PC-3 (cell line): ENCODE measurements around the gene HDAC4. TPM values are rescaled to one million over a fixed set of nuclear protein-coding genes. Genes with fewer than 3 reads are reported as not detected.

Experiments
- ATAC-seq: fragments of 200-7000 bp; cut with Tn5 transposase; 2 replicates; pipeline ENCODE4 v1.9.1; 2020; ENCODE audit warnings: mild to moderate bottlenecking, moderate library complexity
- BruUV-seq: library from RNA; stranded (reverse); fragments of 400-500 nt; replicated peaks from 2 replicates; lab custom pipeline; 2021; lab: Mats Ljungman, UMichigan
- CTCF ChIA-PET: fragments of 300-600 bp; sonication (Branson Sonifier 250); formaldehyde crosslinking; loops from one replicate; lab custom pipeline; 2022; ENCODE audit warnings: antibody characterized with exemption; lab: Charles Lee
- POLR2A ChIA-PET: fragments of 300-600 bp; sonication (Branson Sonifier 250); formaldehyde crosslinking; loops from one replicate; lab custom pipeline; 2022; ENCODE audit warnings: antibody characterized with exemption; ENCODE audit not compliant: unreplicated experiment; lab: Charles Lee
- DNase-seq: peaks from one replicate; pipeline ENCODE4 v3.0.0-alpha.2; 2015
- H2AFZ ChIP-seq: fragments of 300-600 bp; sonication (generic); 2 replicates; pipeline ENCODE4 v1.6.0; 2016; ENCODE audit warnings: antibody characterized with exemption, low read length
- H3F3A ChIP-seq: fragments of 300-600 bp; sonication (generic); one replicate; pipeline ENCODE4 v1.6.0; 2017; ENCODE audit warnings: antibody characterized with exemption, low read length, control low read depth, mild to moderate bottlenecking; ENCODE audit not compliant: unreplicated experiment
- H3K27ac ChIP-seq: fragments of 300-600 bp; sonication (generic); 2 replicates; pipeline ENCODE4 v1.5.1; 2016; ENCODE audit warnings: mild to moderate bottlenecking, low read length
- H3K27me3 ChIP-seq: fragments of 300-600 bp; sonication (generic); 2 replicates; pipeline ENCODE4 v1.6.1; 2016; ENCODE audit warnings: low read length, mixed read lengths
- H3K36me3 ChIP-seq: fragments of 300-600 bp; sonication (generic); 2 replicates; pipeline ENCODE4 v1.6.1; 2016; ENCODE audit warnings: low read depth, mixed run types, low read length, mixed read lengths
- H3K4me1 ChIP-seq: fragments of 300-600 bp; sonication (generic); 2 replicates; pipeline ENCODE4 v1.5.1; 2016; ENCODE audit warnings: low read length; ENCODE audit not compliant: insufficient read depth
- H3K4me2 ChIP-seq: fragments of 300-600 bp; sonication (generic); 2 replicates; pipeline ENCODE4 v1.6.0; 2016; ENCODE audit warnings: low read length
- H3K4me3 ChIP-seq: fragments of 300-600 bp; sonication (generic); 2 replicates; pipeline ENCODE4 v1.5.1; 2016; ENCODE audit warnings: mild to moderate bottlenecking, low read length, mixed read lengths
- H3K79me2 ChIP-seq: fragments of 300-600 bp; sonication (generic); 2 replicates; pipeline ENCODE4 v1.6.1; 2017; ENCODE audit warnings: low read length, mixed read lengths
- H3K9ac ChIP-seq: fragments of 300-600 bp; sonication (generic); 2 replicates; pipeline ENCODE4 v1.6.0; 2016; ENCODE audit warnings: mild to moderate bottlenecking, low read length
- H3K9me2 ChIP-seq: fragments of 300-600 bp; sonication (generic); replicated peaks from 2 replicates; pipeline ENCODE4 v1.6.1; 2016; ENCODE audit warnings: mixed run types, low read length, mixed read lengths
- H3K9me3 ChIP-seq: fragments of 300-600 bp; sonication (generic); 2 replicates; pipeline ENCODE4 v1.6.1; 2016; ENCODE audit warnings: low read length, mixed read lengths
- H4K20me1 ChIP-seq: fragments of 300-600 bp; sonication (generic); 2 replicates; pipeline ENCODE4 v1.6.1; 2016; ENCODE audit warnings: low read length, mixed read lengths
- EZH2 ChIP-seq: fragments of 300-600 bp; sonication (generic); IDR thresholded peaks from one replicate; pipeline ENCODE4 v1.6.1; 2017; ENCODE audit warnings: antibody characterized with exemption, mild to moderate bottlenecking, low read length; ENCODE audit not compliant: unreplicated experiment
- EZH2phosphoT487 ChIP-seq: fragments of 300-600 bp; sonication (generic); IDR thresholded peaks from 2 replicates; pipeline ENCODE4 v1.6.1; 2018; ENCODE audit warnings: mild to moderate bottlenecking, antibody characterized with exemption, low read length, borderline replicate concordance
- intact Hi-C: fragments of 100-400 bp; cut with micrococcal nuclease; formaldehyde crosslinking; loops from 2 replicates; pipeline ENCODE4 v1.9.0; 2023
- total RNA-seq: library from RNA; depleted of rRNA; stranded (reverse); fragments of >200 nt; gene quantifications from 2 replicates; pipeline ENCODE4 v1.2.3, GENCODE V29; 2014
- TF ChIP-seq, protein P1 (sequence below): fragments of 300-600 bp; sonication (generic); conservative IDR thresholded peaks from 2 replicates; pipeline ENCODE4 v1.5.1; 2017; ENCODE audit warnings: antibody characterized with exemption, low read depth, mild to moderate bottlenecking, low read length

Gene HDAC4
- total RNA-seq, 1 experiment from 2014 or later = 8.5 TPM

DNA sequence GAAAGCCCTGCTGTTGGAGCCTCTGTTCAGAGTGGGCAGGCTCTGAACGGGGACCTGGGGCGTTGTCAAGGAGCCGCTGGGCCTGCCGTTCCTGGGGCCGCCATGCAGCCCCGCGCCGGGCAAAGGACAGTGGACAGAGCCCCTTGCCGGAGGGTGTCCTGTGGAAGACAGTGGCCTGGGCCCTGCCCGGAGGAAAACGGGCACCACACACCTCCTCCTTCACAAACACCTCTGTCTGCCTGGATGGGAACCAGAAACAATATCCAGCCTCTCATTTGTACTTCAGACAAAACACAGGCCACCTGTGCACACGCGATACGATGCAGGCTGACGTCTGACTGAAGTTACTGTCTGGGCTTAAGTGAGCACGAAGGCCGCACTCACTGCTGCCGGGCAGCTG lies 319.2 kb downstream of the HDAC4 start:
- no peak overlapping the region for H3K9ac ChIP-seq
- no peak overlapping the region for H3K4me2 ChIP-seq
- DNase-seq (no peak), ATAC-seq (no peak)
- BruUV-seq = no TSS peak
- no peaks in the 10 kb centered on the region for H4K20me1 ChIP-seq
- no peaks in the 10 kb centered on the region for H3F3A ChIP-seq
- H3K27me3 ChIP-seq = no peaks in the 10 kb centered on the region
- no peaks in the 10 kb centered on the region for H3K9me2 ChIP-seq
- H2AFZ ChIP-seq = no peak overlapping the region
- H3K4me1 ChIP-seq = no peaks in the 10 kb centered on the region
- POLR2A ChIA-PET = no interaction called here
- CTCF ChIA-PET = no interaction called here
- H3K4me3 ChIP-seq = no peak overlapping the region
- no peaks in the 10 kb centered on the region for H3K9me3 ChIP-seq
- H3K36me3 ChIP-seq = no peaks in the 10 kb centered on the region
- no peak overlapping the region for H3K27ac ChIP-seq
- intact Hi-C loops = no loop called here
- no peaks in the 10 kb centered on the region for H3K79me2 ChIP-seq
- TF ChIP-seq EZH2phosphoT487 = no peak
- TF ChIP-seq, protein P1, sequence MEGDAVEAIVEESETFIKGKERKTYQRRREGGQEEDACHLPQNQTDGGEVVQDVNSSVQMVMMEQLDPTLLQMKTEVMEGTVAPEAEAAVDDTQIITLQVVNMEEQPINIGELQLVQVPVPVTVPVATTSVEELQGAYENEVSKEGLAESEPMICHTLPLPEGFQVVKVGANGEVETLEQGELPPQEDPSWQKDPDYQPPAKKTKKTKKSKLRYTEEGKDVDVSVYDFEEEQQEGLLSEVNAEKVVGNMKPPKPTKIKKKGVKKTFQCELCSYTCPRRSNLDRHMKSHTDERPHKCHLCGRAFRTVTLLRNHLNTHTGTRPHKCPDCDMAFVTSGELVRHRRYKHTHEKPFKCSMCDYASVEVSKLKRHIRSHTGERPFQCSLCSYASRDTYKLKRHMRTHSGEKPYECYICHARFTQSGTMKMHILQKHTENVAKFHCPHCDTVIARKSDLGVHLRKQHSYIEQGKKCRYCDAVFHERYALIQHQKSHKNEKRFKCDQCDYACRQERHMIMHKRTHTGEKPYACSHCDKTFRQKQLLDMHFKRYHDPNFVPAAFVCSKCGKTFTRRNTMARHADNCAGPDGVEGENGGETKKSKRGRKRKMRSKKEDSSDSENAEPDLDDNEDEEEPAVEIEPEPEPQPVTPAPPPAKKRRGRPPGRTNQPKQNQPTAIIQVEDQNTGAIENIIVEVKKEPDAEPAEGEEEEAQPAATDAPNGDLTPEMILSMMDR = no peak
- no peak for TF ChIP-seq EZH2

DNA sequence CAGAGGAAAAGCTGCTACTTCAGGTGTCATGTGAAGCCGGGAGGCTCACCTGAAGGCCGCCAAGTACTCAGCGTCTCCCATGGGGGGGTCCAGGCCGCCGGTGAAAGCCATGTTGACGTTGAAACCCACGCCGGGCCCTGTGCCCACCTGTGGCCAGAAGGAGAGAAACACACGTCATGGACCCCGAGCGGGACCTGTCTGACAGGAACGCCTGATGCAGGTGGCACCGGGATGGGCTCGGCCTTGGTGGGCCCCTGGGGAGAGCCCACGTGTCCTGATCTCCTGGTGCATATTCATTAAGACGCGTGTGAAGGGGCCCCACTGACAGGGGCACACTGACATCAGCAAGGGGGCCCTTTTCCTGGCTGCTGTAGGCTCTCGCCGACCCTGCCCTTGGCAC lies 319.8 kb downstream of the HDAC4 start:
- POLR2A ChIA-PET = no interaction called here
- Histone ChIP-seq H2AFZ (no peak overlapping the region), H3K36me3 (no peaks in the 10 kb centered on the region), H3K79me2 (no peaks in the 10 kb centered on the region), H3K4me3 (no peak overlapping the region), H4K20me1 (no peaks in the 10 kb centered on the region), H3F3A (no peaks in the 10 kb centered on the region), H3K27me3 (no peaks in the 10 kb centered on the region), H3K9me3 (no peaks in the 10 kb centered on the region), H3K9ac (no peak overlapping the region), H3K27ac (no peak overlapping the region), H3K4me1 (no peaks in the 10 kb centered on the region), H3K9me2 (no peaks in the 10 kb centered on the region), H3K4me2 (no peak overlapping the region)
- ATAC-seq (no peak), DNase-seq (no peak)
- BruUV-seq = no TSS peak
- intact Hi-C loops = no loop called here
- TF ChIP-seq EZH2 (no peak), EZH2phosphoT487 (no peak)
- TF ChIP-seq, protein P1 = no peak
- CTCF ChIA-PET = no interaction called here

DNA sequence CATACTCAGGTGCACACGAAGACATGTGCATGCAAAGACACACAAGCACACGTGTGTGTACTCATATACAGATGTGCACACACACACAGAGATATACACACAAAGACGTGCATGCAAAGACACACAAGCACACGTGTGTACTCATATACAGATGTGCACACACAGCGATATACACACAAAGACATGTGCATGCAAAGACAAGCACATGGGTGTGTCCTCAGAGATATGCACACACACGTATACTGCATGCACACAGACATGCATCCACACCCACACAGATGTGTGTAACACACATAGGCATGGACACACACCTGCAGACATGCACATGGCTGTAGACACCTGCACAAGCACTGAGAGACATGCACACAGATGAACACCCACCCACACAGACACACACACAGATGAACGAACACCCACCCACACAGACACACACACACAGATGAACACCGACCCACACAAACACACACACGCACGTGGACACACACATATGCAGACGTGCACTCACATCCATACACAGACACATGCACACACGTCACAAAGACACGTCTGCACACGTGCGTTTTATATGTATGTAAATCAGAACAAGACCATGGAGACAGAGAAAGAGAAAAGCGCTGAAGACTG lies 321.0 kb downstream of the HDAC4 start:
- Histone ChIP-seq H3K4me3 (no peak overlapping the region), H3K9me3 (no peaks in the 10 kb centered on the region), H3K9me2 (no peaks in the 10 kb centered on the region), H3K4me2 (no peak overlapping the region), H3K9ac (no peak overlapping the region), H3F3A (no peaks in the 10 kb centered on the region), H2AFZ (no peak overlapping the region), H4K20me1 (no peaks in the 10 kb centered on the region), H3K79me2 (no peaks in the 10 kb centered on the region), H3K27me3 (no peaks in the 10 kb centered on the region), H3K4me1 (no peaks in the 10 kb centered on the region), H3K27ac (no peak overlapping the region), H3K36me3 (no peaks in the 10 kb centered on the region)
- TF ChIP-seq EZH2phosphoT487 (no peak), EZH2 (no peak)
- TF ChIP-seq, protein P1 = no peak
- BruUV-seq = no TSS peak
- DNase-seq (no peak), ATAC-seq (no peak)
- ChIA-PET CTCF (no interaction called here), POLR2A (no interaction called here)
- intact Hi-C loops = no loop called here
